Sigmoid colon (tissue), 4 donors: Measurements from ENCODE around the gene NFATC1.

ENCODE experiments used
- CTCF ChIP-seq, 4 experiments: fragments of 450-650 bp in 3 of 4; fragments of 200-600 bp in 1 of 4; IDR thresholded peaks; one replicate each; pipeline ENCODE4 v1.5.1; 2016 to 2019; ENCODE audit warnings: antibody characterized with exemption in 4 of 4, mild to moderate bottlenecking in 3 of 4, moderate library complexity in 2 of 4
- POLR2A ChIP-seq, 2 donors: fragments of 450-650 bp; IDR thresholded peaks; one replicate each; pipeline ENCODE4 v1.6.1; 2016; ENCODE audit warnings: antibody characterized with exemption in 2 of 2, mild to moderate bottlenecking in 2 of 2, moderate library complexity in 2 of 2
- POLR2AphosphoS5 ChIP-seq, 4 donors: sonication (generic); formaldehyde crosslinking; IDR thresholded peaks; one replicate each; pipeline ENCODE4 v1.6.1; 2017; ENCODE audit warnings: antibody characterized with exemption in 4 of 4

DNA sequence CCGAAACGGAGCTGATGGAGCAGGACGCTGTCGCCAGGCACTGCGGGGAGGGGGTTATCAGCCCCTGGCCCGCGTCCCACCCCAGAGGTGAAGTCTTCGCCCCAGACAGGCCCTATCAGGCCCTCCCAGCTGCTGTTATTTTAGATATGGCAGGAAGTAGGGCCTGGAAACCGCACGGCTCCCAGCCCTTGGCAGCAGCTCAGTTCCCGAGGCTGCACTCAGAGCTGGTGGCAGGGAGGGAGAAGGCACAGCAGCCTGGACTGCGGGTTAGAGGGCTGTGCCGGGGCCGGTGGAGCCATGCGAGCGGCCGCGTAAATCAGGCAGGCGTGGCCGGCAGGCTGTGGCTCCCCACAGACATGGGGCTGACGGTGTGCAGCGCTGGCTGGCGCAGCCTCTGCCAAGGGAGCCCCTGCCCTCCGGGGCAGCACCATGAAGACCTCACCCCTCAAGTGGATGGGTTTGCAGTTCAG, 111.4 kb downstream of the NFATC1 start:
- no peak for TF ChIP-seq CTCF (IDR thresholded peaks at IDR 0.05)
- no peak for TF ChIP-seq POLR2A (IDR thresholded peaks at IDR 0.05)
- peak; percentile 13 to 33 (median 24) for TF ChIP-seq POLR2AphosphoS5 (IDR thresholded peaks at IDR 0.05)
